GM10847 (cell line): ENCODE measurements around the gene CDX1.

ENCODE experiments used
- POLR2A ChIP-seq: IDR thresholded peaks from 2 replicates; pipeline ENCODE4 v1.6.1; 2011; ENCODE audit not compliant: insufficient read length; ENCODE audit errors: extremely low read depth

Gene CDX1

DNA sequence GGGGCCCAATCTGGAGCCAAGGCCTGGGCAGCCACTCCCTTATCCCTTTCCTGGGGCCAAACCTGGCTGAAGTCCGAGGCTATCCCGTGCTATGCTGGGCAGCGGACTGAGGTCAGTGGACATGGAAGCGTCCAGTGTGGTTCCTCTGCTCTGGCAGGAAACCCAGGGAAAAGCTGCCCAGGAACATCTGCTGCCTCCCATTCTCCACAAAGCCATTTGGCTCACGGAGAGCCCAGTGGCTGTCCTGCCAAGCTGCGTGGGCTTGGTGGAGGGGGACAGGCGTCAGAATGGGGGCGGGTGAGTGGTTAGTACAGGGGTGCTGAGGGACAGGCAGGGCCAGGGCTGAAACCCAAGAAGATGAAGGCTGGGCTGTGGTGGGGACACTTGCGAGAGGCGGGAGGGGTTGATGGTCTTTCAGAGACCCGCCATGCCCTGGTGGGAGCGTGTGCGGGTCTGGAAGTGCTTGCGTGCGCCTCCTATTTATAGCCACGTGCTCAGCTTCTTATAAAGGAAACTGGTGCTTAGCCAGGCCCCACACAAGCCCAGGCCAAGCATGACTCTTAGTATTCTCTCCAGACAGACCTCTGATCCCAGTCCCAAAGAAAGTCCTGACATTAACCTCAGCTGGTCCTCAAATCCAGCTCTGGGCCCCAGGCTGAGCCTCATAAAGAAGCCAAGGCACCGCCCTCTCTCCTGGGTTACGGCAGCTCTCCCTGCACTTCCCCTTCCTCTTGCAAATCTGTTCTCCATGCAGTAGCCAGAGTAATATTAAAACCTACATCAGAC lies 13.9 kb downstream of the CDX1 start:
- no peak for TF ChIP-seq POLR2A

DNA sequence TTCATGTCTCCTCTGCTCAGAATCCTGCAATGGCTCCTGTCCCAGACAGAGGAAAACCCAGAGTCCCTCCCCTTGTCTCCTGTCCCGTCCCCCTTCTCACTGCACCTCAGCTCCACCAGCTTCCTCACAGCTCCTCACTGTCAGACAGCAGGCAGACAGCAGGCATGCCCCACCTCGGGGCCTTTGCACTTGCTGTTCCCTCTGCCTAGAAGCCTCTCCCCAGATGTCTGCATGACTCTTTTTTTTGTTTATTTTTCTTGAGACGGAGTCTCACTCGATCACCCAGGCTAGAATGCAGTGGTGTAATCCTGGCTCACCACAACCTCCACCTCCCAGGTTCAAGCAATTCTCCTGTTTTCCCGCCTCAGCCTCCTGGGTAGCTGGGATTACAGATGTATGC lies 14.4 kb downstream of the CDX1 start:
- TF ChIP-seq POLR2A = no peak

DNA sequence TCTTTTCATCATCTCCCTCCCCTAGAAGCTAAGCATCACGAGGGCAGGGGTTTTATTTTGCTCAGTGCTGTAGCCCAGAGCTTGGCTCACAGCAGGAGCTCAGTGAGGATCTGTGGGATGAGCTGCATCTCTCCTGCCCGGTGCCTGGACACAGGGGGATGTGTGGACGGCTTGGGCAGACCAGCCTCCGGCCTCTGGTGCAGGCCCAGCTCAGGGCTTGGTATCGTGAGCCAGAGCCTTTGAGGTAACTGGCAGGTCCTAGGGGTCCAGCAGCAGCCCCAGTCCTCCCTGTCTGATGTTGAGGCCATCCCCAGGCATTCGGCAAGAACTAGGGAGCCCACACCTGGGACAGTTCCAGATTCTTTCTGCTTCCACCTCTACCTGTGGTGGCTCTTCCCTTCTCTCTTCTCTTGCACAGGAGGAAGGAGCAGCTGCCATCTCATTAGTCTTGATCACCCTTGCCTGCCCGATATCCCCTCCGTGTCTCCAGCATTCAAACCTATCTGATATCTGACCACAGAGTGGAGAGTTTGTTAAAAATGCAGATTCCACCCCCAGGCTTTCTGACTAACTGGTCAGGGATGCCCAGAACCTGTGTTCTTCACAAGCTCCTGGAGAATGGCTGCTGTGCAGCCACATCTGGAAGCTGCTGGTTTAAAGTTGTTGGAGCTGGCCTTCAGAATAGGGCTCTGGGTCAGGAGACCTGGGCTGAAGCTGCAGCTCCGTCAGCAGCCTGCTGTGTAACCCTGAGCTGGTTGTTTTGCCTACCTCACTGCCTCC lies 15.4 kb downstream of the CDX1 start:
- TF ChIP-seq POLR2A = no peak

DNA sequence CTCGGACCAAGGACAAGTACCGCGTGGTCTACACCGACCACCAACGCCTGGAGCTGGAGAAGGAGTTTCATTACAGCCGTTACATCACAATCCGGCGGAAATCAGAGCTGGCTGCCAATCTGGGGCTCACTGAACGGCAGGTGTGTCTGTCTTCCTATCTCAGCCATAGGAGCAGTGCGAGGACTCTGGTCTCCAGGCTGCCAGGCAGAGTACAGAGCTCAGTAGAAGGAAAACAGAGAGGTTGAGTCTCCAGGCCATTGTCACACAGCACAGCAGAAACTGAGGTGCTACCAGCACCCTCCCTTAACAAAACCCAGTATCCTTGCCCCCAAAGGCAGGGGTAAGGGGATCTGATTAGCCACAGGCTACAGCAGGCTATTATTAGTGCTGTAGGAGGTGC lies 16.2 kb downstream of the CDX1 start:
- TF ChIP-seq POLR2A = no peak

DNA sequence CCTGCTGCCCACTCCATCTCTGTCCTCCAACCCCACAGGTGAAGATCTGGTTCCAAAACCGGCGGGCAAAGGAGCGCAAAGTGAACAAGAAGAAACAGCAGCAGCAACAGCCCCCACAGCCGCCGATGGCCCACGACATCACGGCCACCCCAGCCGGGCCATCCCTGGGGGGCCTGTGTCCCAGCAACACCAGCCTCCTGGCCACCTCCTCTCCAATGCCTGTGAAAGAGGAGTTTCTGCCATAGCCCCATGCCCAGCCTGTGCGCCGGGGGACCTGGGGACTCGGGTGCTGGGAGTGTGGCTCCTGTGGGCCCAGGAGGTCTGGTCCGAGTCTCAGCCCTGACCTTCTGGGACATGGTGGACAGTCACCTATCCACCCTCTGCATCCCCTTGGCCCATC lies 16.9 kb downstream of the CDX1 start:
- no peak for TF ChIP-seq POLR2A

DNA sequence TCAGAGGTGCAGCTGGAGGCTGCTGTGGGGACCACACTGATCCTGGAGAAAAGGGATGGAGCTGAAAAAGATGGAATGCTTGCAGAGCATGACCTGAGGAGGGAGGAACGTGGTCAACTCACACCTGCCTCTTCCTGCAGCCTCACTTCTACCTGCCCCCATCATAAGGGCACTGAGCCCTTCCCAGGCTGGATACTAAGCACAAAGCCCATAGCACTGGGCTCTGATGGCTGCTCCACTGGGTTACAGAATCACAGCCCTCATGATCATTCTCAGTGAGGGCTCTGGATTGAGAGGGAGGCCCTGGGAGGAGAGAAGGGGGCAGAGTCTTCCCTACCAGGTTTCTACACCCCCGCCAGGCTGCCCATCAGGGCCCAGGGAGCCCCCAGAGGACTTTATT lies 17.4 kb downstream of the CDX1 start:
- no peak for TF ChIP-seq POLR2A

DNA sequence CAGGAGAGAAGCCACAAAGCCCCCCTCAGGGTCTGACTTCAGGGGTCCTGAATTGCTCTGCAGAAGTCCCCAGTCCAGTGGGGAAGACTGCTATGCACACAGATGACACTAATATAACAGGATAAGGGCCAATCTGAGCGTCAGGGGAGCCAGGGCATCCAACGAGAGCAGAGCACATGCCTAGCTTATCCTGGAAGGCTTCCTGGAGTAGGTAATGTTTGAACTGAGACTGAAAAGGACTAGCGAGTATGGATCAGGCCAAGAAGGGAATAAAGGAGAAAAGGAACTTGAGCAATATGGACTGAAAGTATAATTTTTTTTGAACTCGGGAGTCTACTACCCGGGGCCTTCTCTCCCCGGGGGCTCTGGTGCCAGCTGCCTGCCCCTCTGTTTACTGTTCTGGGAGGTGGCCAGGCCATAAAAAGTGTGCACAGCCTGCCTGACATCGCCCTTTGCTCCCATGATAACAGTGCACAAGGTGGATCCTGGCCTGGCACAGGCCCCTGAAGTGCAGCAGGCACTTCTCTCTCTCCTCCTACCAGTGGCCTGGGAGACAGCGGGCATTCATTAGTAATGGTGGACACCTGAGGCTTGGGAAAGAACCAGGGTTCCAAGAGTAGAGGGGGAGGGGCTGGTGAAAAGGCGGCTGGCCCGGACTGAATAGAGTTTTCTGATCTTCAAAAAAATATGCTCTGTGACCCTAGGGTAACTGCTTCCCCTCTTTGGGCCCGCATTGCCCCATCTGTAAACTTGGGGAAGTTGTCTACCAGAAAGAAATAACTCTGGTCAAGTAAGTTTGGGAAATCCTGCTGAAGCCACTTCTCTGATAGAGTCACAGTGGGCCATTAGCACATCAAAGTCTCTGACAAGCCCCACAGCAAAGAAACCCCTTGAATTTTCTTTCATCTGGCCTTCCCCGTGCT lies 18.7 kb downstream of the CDX1 start:
- no peak for TF ChIP-seq POLR2A

DNA sequence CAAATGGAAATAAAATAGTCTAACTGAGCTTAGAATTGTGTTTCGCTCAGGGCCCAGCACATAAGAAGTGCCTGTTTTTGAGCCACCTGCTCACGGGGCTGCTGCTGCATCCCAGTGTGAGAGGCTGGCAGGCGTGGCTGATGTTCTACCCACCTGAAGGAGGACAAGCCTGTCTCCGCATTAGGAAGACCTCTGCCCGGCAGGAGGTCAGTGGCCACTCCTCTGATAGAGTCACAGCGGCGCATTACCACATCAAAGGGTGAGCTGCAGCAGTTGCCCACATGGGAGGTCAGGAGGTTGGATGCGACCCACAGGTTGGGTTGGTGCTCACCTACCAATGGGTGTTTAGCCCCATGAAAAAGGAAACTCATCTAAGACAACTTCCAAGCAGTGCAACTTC lies 19.6 kb downstream of the CDX1 start:
- TF ChIP-seq POLR2A = no peak

DNA sequence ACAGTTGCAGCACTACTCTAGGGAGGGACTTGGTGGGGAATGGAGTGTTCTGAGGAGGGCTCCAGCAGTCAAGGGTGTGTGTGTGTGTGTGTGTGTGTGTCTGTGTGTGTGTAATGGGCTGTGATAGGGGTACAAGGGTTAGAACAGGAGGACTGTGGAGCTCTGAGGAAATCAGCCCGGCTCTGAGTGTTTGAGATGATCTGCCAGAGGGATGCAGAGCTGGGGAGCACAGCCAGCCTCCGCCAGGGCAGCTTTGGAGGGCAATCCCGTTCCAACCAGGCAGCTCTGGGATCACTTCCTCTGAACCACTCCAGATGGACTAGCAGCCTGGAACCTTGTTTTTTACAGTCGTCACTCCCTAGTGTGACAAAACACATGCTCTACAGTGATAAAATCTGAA lies 20.3 kb downstream of the CDX1 start:
- no peak for TF ChIP-seq POLR2A

DNA sequence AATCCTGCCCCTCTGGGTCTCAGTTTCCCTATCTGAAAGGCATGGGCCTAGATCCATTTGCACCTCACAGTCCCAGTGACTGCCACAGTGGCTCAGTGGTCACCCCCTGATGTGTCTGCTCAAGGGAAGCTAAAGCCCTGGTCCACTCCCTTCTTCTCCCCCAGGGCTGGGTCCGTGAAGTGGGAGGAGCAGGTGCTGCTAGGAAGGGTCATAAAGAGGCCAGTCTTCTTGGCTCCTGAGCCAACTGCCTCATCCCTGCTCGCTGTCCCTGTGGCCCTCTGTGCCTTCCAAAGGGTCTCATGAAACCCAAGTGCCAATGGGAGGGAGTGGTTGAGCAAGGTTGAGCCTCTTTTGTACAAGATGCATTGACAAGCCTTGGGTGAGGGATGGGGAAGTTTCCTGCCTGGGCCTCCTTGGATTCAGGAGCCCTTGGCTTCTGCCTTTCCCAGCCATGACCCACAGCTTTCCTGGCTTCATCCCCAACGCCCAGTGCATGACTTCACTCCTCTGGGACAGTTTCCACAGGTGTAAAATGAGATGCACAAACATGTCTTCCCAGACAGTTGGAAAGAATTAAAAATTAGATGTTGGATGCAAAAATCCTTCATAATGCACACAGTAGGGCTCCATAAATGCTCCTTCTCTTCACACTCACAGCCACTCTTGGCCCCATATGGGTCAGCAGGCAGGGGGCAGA lies 21.7 kb downstream of the CDX1 start:
- no peak for TF ChIP-seq POLR2A

DNA sequence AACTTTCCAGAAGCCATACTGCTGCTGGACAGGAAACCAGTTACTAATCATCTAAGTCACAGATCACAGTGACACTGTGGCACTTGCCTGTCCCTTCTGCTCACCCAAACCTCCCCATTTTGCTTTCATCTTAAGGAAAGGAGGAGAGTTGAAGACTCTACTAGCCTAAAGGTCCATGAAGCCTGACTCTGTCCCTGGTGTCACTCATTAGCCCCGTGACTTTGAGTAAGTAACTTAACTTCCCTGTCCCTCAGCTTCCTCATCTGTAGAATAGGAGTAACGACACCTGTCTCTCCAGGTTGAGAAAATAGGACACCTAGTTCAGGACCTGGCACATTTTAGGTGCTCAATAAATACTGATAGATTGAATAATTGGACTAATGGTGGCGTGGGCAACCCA lies 22.7 kb downstream of the CDX1 start:
- TF ChIP-seq POLR2A = no peak

DNA sequence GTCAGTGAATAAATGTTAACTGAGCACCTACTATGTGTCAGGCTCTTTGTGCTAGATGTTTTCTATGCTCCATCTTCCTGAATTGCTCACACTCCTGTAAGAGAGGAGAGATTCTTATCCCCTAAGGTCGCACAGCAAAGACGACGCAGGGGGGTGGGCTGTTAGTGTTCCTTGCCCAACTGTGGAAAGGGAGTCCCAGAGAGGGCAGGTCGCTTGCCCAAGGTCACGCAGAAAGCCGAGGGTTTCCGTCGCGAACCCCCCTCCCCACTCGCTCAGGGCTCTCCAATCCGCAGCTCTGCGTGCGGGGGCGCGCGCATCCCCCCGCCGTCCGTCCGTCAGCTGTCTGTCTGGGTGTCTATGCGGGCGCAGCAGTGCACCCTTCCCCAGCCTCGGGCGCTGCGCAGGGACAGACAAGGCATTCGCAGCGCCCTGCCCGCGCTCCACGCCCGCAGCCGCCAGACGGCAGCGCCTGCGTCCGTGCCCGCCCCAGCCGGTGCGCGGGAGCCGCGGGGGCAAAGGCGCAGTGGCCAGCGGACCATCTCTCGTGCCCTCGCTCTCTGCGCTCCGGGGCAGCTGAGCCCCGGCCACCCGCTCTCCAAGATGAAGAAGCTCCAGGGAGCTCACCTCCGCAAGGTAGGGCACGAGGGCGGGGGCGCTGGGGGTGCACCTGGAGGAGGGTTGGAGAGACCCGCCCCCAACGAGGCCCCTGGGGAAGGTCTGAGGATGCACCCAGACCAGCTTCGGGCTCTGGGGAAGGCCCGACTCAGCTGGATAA lies 23.3 kb downstream of the CDX1 start, which contains the start of gene SLC6A7:
Gene SLC6A7, plus strand, starts transcription at position 335 of the 775 bp plus-strand sequence. Its CDS starts 266 bp downstream, at position 601.
- no peak for TF ChIP-seq POLR2A

DNA sequence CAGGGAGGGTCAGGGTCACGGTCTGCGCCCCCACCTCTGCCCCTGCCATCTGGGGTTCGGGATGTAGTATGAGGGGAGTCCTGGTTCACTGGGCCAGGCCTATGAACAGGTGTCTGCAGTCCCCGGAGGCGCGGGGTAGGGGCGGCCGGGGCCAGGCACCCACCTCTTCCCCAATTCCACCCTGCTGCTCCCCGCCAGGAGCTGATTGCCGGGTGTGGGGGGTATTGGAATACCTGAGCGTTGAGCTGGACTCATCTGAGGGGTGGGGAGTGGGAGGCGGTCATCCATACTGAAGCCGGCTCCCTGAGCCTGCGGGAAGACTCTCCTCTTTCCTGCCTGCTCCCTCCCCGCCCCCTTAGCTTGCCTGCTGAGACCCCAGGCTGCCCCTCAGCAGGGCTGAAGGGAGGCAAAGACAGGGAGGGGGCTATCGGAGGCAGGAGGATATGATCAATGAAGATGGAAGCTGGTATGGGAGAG lies 24.0 kb downstream of the CDX1 start:
- TF ChIP-seq POLR2A = no peak

DNA sequence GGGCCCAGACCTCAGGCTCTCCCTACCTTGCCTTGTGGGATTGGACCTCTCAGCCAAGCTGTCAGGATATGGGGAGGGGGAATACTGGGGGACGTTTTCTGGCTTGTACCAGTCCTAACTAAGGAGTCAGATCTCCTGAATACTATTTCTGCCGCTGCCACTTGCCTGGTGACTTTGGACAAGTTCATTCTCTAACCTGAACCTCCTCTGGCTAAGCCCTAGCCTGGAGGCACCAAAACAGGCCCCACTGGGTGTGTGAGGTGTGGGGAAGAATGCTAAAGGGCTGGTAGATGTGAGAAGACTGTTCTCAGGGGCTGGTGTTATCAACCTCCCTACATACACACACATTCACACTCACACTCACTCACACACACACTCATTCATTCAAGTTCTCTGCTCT lies 24.4 kb downstream of the CDX1 start:
- no peak for TF ChIP-seq POLR2A
